Measurements from ENCODE around the gene NKAP. TPM values are rescaled to one million over a fixed set of nuclear protein-coding genes. Genes with fewer than 3 reads are reported as not detected.

NKAP gene
- polyA plus RNA-seq, 3 donors, result 2.3 to 5.5 (median 3.5) TPM

DNA sequence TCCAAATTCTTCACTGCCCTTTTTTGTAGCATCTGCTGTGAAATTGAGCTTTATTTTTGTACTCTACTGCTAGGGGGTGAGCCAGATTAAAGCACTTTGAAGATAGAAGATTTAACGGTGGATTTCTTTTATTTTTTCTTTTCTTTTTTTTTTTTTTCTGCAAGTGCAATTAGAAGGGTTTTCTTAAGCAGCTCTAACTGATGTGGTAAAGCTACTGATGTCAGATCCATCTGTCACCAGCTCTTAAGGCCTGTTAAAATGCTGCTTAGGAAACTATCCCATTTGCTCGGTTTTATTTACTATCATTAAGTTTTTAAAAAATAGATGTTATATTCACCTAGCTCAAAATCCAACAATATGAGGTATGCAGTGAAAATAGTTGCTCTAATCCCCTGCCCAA is 64.8 kb downstream of the NKAP start:
- no peak overlapping the region for H3K27ac ChIP-seq (ENCODE audit: low read depth, low read length)
- WGBS, 3 donors, result 66 to 83% (median 76%) methylated on average over 2 of the region's 2 CpGs

DNA sequence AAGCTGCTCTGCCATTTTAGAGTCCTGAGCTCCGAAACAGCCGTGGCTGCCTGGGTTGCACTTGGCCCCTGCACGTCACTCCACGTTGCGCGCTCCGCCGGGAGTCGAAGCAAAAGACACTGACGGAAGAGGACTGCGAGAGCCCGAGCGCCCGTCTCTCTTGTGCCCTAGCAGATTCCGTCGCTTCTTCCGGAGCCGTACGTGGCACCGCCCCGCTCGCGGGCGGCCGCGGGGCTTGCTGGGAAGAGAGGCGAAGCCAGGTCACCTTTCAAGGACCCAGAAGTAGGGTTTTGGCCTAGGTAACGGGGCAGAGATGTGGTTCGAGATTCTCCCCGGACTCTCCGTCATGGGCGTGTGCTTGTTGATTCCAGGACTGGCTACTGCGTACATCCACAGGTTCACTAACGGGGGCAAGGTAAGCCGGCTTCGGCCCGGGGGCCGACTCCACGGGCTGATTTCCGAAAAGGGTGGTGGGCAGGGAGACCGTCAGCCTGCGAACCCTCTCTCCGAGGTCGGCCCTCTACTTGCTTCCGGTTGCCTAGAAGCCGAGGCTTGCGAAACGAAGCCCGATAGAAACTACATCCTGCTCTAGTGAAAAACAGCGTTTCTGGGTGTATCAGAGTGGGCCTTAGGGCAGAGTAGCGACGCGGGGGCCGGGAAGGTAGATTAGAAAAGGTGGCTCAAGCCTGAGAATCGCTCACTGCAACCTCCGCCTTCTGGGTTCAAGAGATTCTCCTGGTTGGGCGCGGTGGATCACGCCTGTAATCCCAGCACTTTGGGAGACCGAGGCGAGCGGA is 71.8 kb downstream of the NKAP start, which contains the start of the genes NDUFA1 and RNF113A:
Gene NDUFA1 (plus strand): TSS at position 234 of the 797 bp plus-strand sequence. CDS start 80 bp downstream, at position 314.
Gene RNF113A (minus strand): TSS at position 135 of the 797 bp plus-strand sequence. CDS start 120 bp downstream, at position 15.
- H3K27ac ChIP-seq (ENCODE audit: low read depth, low read length), result peak within 1 kb of the TSS; percentile 75

DNA sequence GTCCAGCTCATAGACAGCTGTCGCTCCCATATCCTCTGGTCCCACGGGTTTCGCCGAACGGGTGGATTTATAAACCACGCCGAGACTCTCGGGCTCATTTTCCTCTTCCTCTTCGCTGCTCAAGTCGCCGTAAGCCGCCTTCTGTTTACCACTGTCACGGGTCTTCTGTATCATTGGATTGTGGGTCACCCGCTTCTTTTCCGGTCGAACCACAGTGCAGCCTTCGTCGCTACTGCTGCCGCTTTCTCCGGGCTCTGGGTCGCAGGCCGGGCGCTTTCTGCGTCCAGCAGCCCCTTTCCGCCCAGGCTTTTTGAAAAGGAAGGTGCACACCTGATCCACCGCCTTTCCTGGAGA is 72.3 kb downstream of the NKAP start:
- H3K27ac ChIP-seq (ENCODE audit: low read depth, low read length), result no peak overlapping the region
- 0 to 37% (median 1%) methylated on average over 24 to 26 of the region's 26 CpGs for WGBS, 3 donors

More for the DNA sequence above, 71.8 kb downstream of the NKAP start, which contains the start of the genes NDUFA1 and RNF113A:
- 0 to 33% (median 0%) methylated on average over 49 to 62 of the region's 62 CpGs for WGBS, 3 donors

Other genes with a start within 250 kb of the NKAP start
- under 1 TPM in 2 of 3 donors, not detected in 1; 0.23 to 0.25 TPM for gene SOWAHD, start 185.2 kb downstream of the NKAP start, polyA plus RNA-seq
- gene RPL39, start 152.1 kb downstream of the NKAP start, polyA plus RNA-seq, result 1,000 to 10,000 TPM; 3,763 to 8,807 (median 5,541) TPM
- gene UPF3B, start 90.8 kb downstream of the NKAP start, polyA plus RNA-seq, result 1 to 10 TPM; 5.5 to 9.0 (median 6.0) TPM
- 10 to 100 TPM in 1 of 3 donors, 1 to 10 TPM in 2; 7.5 to 18.8 (median 8.8) TPM for gene RNF113A, start 72.0 kb downstream of the NKAP start, polyA plus RNA-seq
- gene NDUFA1, start 71.9 kb downstream of the NKAP start, polyA plus RNA-seq, result 100 to 1,000 TPM in 2 of 3 donors, 10 to 100 TPM in 1; 69.3 to 161 (median 157) TPM
- gene AKAP14, start 47.9 kb downstream of the NKAP start, polyA plus RNA-seq, result not detected
- gene RHOXF2B, start 133.9 kb upstream of the NKAP start, polyA plus RNA-seq, result not detected
- gene RHOXF1, start 172.2 kb upstream of the NKAP start, polyA plus RNA-seq, result under 1 TPM in 1 of 3 donors, not detected in 2; 0.18 TPM
- not detected for gene RHOXF2, start 214.9 kb upstream of the NKAP start, polyA plus RNA-seq